ENCODE results near the gene CLEC16A.
"Not testable (repeated sequence)": the region's sequence is repeated elsewhere in the genome, so short reads cannot be mapped to it uniquely, and the experiment has no call there.

The CLEC16A gene

GRCh38 chr16:11101695-11102522, 157.5 kb downstream of the CLEC16A start:
- H4K20me1 ChIP-seq (ENCODE audit: insufficient read depth) = no peaks in the 10 kb centered on the region
- no peak overlapping the region for H3K9ac ChIP-seq
- no peaks in the 10 kb centered on the region for H3K36me3 ChIP-seq (ENCODE audit: insufficient read depth)
- TF ChIP-seq CTCF (conservative IDR thresholded peaks at IDR 0.05; ENCODE audit: low read depth, low read length) = no peak
- H3K4me3 ChIP-seq (IDR thresholded peaks at IDR 0.05; ENCODE audit: insufficient read depth, low read depth, low read length) = no peak overlapping the region
- no peaks in the 10 kb centered on the region for H3K27me3 ChIP-seq (ENCODE audit: insufficient read depth, low read depth)
- no peaks in the 10 kb centered on the region for H3K79me2 ChIP-seq (ENCODE audit: insufficient read depth, low read depth)
- H3K4me1 ChIP-seq (ENCODE audit: low read depth, poor library complexity, severe bottlenecking) = peaks cover 68% of the 10 kb centered on the region
- no peak overlapping the region for H3K4me2 ChIP-seq
- peak overlapping the region; percentile 72; the same call in 1 of the 2 replicates for H3K27ac ChIP-seq
- no peak overlapping the region for H2AFZ ChIP-seq (ENCODE audit: low read depth)

- H3K27ac ChIP-seq = no peak overlapping the region
- peaks cover 70% of the 10 kb centered on the region for H3K4me1 ChIP-seq (ENCODE audit: low read depth, poor library complexity, severe bottlenecking)
- H3K36me3 ChIP-seq (ENCODE audit: insufficient read depth) = no peaks in the 10 kb centered on the region
- H3K4me3 ChIP-seq (IDR thresholded peaks at IDR 0.05; ENCODE audit: insufficient read depth, low read depth, low read length) = no peak overlapping the region
- H2AFZ ChIP-seq (ENCODE audit: low read depth) = no peak overlapping the region
- H3K9ac ChIP-seq = no peak overlapping the region
- H3K27me3 ChIP-seq (ENCODE audit: insufficient read depth, low read depth) = no peaks in the 10 kb centered on the region
- no peak overlapping the region for H3K4me2 ChIP-seq
- no peaks in the 10 kb centered on the region for H4K20me1 ChIP-seq (ENCODE audit: insufficient read depth)
- H3K79me2 ChIP-seq (ENCODE audit: insufficient read depth, low read depth) = no peaks in the 10 kb centered on the region
- TF ChIP-seq CTCF (conservative IDR thresholded peaks at IDR 0.05; ENCODE audit: low read depth, low read length) = no peak
These were observed 158.1 kb downstream of the CLEC16A start for GRCh38 chr16:11102523-11102898.

- not testable (repeated sequence) for H4K20me1 ChIP-seq (ENCODE audit: insufficient read depth); H3K4me3 ChIP-seq (IDR thresholded peaks at IDR 0.05; ENCODE audit: insufficient read depth, low read depth, low read length); H3K36me3 ChIP-seq (ENCODE audit: insufficient read depth); H3K4me2 ChIP-seq; H3K27me3 ChIP-seq (ENCODE audit: insufficient read depth, low read depth); H3K79me2 ChIP-seq (ENCODE audit: insufficient read depth, low read depth); H3K9ac ChIP-seq; H2AFZ ChIP-seq (ENCODE audit: low read depth); H3K27ac ChIP-seq
- peaks cover 70% of the 10 kb centered on the region for H3K4me1 ChIP-seq (ENCODE audit: low read depth, poor library complexity, severe bottlenecking)
These were observed 158.9 kb downstream of the CLEC16A start for GRCh38 chr16:11103301-11103700.

- H3K79me2 ChIP-seq (ENCODE audit: insufficient read depth, low read depth) = no peaks in the 10 kb centered on the region
- peak overlapping the region; percentile 72 for H3K4me2 ChIP-seq
- H3K4me1 ChIP-seq (ENCODE audit: low read depth, poor library complexity, severe bottlenecking) = peaks cover 61% of the 10 kb centered on the region
- H2AFZ ChIP-seq (ENCODE audit: low read depth) = no peak overlapping the region
- no peak for TF ChIP-seq CTCF (conservative IDR thresholded peaks at IDR 0.05; ENCODE audit: low read depth, low read length)
- no peaks in the 10 kb centered on the region for H4K20me1 ChIP-seq (ENCODE audit: insufficient read depth)
- no peaks in the 10 kb centered on the region for H3K36me3 ChIP-seq (ENCODE audit: insufficient read depth)
- H3K27ac ChIP-seq = peak overlapping the region; percentile 47; the same call in 1 of the 2 replicates
- H3K9ac ChIP-seq = no peak overlapping the region; the same call in 1 of the 2 replicates
- no peak overlapping the region for H3K4me3 ChIP-seq (IDR thresholded peaks at IDR 0.05; ENCODE audit: insufficient read depth, low read depth, low read length)
- H3K27me3 ChIP-seq (ENCODE audit: insufficient read depth, low read depth) = no peaks in the 10 kb centered on the region
These were observed 160.0 kb downstream of the CLEC16A start for GRCh38 chr16:11104168-11105037.
